GM12801 (cell line): ENCODE data around the gene PILRA.

Experiments used
- TF ChIP-seq, protein P1 (sequence below): IDR thresholded peaks from one replicate; pipeline ENCODE4 v1.5.1; 2011; ENCODE audit warnings: control low read depth; ENCODE audit not compliant: insufficient read length; ENCODE audit errors: extremely low read depth

The PILRA gene

DNA sequence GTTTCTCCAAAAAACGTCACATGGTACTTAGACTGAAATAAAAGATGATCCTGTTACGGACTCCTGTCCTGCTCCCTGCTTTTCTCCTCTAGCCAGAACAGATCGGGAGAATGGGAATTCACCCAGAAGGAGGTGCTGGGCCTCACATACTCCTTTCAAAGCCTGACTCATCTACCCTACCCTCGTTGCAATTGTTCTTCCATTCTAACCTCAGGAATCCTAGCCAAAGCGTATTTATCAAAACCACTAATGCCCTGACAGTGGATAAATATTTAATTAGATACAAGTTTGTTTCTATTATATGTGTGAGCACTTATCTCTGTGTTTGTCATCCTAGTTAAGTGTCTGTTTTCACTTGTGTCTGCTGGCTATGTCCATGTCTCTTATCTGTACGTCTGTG lies 33.5 kb downstream of the PILRA start:
- TF ChIP-seq, protein P1, sequence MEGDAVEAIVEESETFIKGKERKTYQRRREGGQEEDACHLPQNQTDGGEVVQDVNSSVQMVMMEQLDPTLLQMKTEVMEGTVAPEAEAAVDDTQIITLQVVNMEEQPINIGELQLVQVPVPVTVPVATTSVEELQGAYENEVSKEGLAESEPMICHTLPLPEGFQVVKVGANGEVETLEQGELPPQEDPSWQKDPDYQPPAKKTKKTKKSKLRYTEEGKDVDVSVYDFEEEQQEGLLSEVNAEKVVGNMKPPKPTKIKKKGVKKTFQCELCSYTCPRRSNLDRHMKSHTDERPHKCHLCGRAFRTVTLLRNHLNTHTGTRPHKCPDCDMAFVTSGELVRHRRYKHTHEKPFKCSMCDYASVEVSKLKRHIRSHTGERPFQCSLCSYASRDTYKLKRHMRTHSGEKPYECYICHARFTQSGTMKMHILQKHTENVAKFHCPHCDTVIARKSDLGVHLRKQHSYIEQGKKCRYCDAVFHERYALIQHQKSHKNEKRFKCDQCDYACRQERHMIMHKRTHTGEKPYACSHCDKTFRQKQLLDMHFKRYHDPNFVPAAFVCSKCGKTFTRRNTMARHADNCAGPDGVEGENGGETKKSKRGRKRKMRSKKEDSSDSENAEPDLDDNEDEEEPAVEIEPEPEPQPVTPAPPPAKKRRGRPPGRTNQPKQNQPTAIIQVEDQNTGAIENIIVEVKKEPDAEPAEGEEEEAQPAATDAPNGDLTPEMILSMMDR = no peak

DNA sequence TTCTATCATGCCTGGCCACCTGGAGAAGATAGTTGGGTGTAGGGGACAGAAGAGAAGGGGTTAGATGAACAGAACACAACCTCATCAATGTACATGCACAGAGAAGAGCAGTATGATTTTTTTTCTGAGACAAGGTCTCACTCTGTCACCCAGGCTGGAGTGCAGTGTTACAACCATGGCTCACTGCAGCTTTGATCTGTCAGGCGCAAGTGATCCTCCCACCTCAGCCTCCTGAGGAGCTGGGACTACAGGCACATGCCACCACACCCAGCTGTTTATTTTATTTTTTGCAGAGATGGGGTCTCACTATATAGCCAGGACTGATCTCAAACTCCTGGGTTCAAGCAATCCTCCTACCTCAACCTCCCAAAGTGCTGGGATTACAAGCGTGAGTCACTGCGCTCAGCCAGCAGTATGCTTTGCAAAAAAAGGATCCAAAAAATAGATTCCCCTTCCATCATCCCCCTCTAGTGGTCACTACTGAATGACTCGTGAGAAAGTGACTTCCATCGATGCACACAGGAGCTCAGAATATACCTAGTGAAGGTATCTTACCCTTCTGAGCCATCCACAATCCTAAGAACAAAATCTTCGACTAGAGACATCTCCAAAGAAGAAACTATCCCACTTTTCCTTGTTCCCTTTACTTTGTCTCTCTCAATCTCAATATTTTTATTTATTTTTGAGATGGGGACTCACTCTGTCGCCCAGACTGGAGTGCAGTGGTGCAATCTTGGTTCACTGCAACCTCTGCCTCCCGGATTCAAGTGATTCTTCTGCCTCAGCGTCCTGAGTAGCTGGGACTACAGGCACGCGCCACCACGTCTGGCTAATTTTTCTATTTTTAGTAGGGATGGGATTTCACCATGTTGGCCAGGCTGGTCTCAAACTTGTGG lies 34.2 kb downstream of the PILRA start:
- TF ChIP-seq, protein P1 = no peak

DNA sequence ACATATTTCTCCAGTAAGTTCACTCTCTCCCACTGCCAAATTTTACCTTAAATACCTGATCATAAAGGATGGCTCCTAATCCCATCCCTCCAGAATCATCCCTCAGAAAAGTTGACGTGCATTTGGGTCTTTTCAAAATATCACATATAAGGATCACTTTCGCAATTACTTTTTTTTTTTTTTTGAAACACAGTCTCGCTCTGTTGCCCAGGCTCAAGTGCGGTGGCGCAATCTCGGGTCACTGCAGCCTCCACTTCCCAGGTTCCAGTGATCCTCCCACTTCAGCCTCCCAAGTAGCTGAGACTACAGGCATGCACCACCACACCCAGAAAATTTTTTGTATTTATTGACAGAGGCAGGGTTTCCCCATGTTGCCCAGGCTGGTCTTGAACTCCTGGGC lies 37.8 kb downstream of the PILRA start:
- TF ChIP-seq, protein P1 = no peak

DNA sequence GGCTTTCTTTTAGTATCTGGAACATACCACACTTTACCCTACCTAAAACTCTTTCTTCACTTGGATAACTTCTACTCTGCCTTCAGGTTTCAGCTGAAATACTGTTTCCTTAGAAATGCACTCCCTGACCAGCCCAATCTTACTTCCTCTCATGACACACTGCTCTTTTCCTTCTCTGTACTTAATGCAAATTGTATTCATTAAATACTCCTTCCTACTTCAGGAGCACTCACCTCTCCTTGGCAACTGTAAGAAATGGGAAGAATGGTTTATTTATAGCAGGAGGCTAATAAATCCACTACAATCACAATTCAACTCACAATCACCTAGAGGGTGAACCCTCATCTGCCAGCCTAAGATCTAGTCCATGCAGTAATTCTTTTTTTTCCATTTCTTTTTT lies 40.1 kb downstream of the PILRA start:
- TF ChIP-seq, protein P1 = no peak

DNA sequence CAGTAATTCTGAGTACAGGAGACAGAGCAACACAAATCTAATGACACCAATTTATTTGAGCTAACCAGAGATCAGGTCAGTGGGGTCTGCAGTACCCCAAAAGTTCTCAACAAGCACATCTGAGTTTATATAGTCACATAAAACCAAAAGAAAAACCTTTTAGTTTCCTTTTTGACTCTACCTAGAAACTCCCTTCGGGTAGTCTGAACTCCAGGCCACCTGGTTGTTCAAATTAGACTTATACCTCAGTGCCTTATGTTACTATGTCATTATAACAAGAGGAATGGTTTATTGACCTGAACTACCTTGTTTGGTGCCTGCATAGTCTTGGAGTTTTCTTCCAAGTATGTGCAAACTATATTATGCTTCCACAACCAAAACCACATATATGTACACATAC lies 40.6 kb downstream of the PILRA start:
- TF ChIP-seq, protein P1 = no peak

DNA sequence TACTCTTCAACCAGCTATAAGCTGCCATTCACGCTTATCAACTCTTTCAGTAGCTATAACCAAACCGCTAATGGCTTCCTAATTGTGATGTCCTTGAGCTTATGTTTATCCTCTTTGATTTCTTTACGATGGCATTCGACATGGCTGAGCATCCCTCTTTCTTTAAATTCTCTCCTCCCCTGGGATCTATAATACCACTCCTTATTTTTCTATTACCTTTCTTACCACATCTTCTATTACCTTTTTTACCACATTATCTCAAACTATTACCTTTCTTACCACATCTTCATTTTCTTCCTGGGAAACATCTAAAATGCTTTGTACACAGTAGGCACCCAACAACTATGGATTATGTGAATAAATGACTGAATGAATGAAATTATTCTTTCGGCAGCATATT lies 42.2 kb downstream of the PILRA start:
- TF ChIP-seq, protein P1 = no peak

DNA sequence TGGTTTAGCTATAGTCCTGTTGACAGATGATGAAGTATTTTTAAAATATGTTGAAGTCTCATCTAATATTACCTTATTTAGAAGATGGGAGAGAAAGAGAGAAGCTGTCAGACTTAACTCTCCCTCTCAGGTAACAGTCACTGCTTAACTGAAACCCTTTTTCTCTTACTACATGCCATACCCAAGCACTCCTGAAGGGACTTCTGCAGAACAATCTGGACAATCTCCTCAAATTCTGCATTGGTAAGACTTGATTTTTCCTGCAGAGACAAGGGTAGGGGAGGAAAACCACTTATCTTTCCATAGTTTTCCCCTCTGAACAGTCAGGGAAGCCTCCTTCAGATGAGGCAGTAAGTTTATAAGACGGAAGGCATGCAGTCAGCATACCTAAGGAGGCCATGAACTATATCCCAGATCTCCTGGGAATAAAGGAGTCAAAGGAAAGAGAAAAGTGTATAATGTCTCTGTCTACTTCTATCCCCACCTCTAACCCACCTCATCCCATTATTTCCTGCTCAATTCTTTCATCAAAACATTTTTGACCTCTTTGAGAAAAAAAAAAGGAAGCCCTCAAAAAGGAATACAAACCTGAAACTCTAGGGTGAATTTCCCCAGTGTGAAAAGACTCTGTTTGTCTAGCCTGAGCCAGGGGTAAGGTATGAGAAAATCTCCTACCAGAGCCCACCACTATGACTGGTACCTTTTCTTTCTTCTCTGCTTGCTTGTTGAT lies 45.8 kb downstream of the PILRA start:
- TF ChIP-seq, protein P1 = no peak
